Measurements from ENCODE around the gene UFD1.

UFD1 gene

DNA sequence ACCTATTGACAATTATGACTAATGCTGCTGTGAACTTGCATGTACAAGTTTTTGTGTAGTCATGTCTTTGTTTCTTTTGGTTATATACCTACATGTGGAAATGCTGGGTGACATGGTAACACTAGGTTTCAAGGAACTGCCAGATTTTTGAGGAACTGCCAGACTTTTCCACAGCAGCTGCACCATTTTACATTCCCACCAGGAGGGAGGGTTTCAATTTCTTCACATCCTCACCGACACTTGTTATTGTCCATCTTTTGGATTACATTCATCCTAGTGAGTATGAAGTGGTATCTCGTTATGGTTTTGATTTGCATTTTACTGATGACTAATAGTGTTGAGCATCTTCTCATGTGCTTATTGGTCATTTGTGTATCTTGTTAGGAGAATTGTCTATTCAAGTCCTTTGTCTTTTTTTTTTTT is 31.9 kb upstream of the UFD1 start:
- TF ChIP-seq, protein P1, sequence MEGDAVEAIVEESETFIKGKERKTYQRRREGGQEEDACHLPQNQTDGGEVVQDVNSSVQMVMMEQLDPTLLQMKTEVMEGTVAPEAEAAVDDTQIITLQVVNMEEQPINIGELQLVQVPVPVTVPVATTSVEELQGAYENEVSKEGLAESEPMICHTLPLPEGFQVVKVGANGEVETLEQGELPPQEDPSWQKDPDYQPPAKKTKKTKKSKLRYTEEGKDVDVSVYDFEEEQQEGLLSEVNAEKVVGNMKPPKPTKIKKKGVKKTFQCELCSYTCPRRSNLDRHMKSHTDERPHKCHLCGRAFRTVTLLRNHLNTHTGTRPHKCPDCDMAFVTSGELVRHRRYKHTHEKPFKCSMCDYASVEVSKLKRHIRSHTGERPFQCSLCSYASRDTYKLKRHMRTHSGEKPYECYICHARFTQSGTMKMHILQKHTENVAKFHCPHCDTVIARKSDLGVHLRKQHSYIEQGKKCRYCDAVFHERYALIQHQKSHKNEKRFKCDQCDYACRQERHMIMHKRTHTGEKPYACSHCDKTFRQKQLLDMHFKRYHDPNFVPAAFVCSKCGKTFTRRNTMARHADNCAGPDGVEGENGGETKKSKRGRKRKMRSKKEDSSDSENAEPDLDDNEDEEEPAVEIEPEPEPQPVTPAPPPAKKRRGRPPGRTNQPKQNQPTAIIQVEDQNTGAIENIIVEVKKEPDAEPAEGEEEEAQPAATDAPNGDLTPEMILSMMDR (IDR thresholded peaks at IDR 0.05; ENCODE audit: poor library complexity, severe bottlenecking): no peak
- Histone ChIP-seq H3K27me3 (ENCODE audit: insufficient read depth, poor library complexity, severe bottlenecking) (no peaks in the 10 kb centered on the region), H3K4me1 (ENCODE audit: insufficient read depth, poor library complexity, severe bottlenecking) (peaks cover 10% of the 10 kb centered on the region), H3K4me3 (ENCODE audit: severe bottlenecking) (no peak overlapping the region), H3K36me3 (ENCODE audit: low read depth) (peaks cover 93% of the 10 kb centered on the region), H3K27ac (ENCODE audit: poor library complexity, severe bottlenecking) (peak overlapping the region; percentile 16), H3K9me3 (ENCODE audit: severe bottlenecking) (peaks cover 2% of the 10 kb centered on the region)
- ATAC-seq (ENCODE audit: low read depth) (peak; percentile 68), DNase-seq (ENCODE audit: low spot score) (no peak)

DNA sequence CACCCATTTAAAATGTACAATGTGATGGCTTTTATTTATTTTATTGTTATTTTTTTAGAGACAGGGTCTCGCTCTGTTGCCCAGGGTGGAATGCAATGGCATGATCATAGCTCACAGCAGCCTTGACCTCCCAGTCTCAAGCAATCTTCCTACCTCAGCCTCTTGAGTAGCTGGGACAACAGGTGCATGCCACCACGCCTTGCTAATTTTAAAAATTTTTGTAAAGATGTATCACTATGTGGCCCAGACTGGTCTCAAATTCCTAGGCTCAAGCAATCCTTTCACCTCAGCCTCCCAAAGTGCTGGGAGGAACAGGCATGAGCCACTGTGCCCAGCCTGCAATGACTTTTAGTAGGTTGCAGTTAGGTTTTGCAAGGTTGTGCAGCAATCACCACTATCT is 30.9 kb upstream of the UFD1 start:
- ATAC-seq (ENCODE audit: low read depth): no peak
- Histone ChIP-seq H3K9me3 (ENCODE audit: severe bottlenecking) (peaks cover 2% of the 10 kb centered on the region), H3K4me3 (ENCODE audit: severe bottlenecking) (no peak overlapping the region), H3K27ac (ENCODE audit: poor library complexity, severe bottlenecking) (no peak overlapping the region), H3K27me3 (ENCODE audit: insufficient read depth, poor library complexity, severe bottlenecking) (no peaks in the 10 kb centered on the region), H3K4me1 (ENCODE audit: insufficient read depth, poor library complexity, severe bottlenecking) (peaks cover 10% of the 10 kb centered on the region), H3K36me3 (ENCODE audit: low read depth) (peaks cover 94% of the 10 kb centered on the region)
- TF ChIP-seq, protein P1 (IDR thresholded peaks at IDR 0.05; ENCODE audit: poor library complexity, severe bottlenecking): no peak
- DNase-seq (ENCODE audit: low spot score): no peak

GRCh38 chr22:19509191-19509590 is 30.2 kb upstream of the UFD1 start:
- Histone ChIP-seq H3K27me3 (ENCODE audit: insufficient read depth, poor library complexity, severe bottlenecking) (no peaks in the 10 kb centered on the region), H3K4me3 (ENCODE audit: severe bottlenecking) (no peak overlapping the region), H3K9me3 (ENCODE audit: severe bottlenecking) (peaks cover 2% of the 10 kb centered on the region), H3K4me1 (ENCODE audit: insufficient read depth, poor library complexity, severe bottlenecking) (peaks cover 10% of the 10 kb centered on the region), H3K36me3 (ENCODE audit: low read depth) (peaks cover 89% of the 10 kb centered on the region), H3K27ac (ENCODE audit: poor library complexity, severe bottlenecking) (no peak overlapping the region)
- no peak for ATAC-seq (ENCODE audit: low read depth)
- no peak for DNase-seq (ENCODE audit: low spot score)
- TF ChIP-seq, protein P1 (IDR thresholded peaks at IDR 0.05; ENCODE audit: poor library complexity, severe bottlenecking): no peak

DNA sequence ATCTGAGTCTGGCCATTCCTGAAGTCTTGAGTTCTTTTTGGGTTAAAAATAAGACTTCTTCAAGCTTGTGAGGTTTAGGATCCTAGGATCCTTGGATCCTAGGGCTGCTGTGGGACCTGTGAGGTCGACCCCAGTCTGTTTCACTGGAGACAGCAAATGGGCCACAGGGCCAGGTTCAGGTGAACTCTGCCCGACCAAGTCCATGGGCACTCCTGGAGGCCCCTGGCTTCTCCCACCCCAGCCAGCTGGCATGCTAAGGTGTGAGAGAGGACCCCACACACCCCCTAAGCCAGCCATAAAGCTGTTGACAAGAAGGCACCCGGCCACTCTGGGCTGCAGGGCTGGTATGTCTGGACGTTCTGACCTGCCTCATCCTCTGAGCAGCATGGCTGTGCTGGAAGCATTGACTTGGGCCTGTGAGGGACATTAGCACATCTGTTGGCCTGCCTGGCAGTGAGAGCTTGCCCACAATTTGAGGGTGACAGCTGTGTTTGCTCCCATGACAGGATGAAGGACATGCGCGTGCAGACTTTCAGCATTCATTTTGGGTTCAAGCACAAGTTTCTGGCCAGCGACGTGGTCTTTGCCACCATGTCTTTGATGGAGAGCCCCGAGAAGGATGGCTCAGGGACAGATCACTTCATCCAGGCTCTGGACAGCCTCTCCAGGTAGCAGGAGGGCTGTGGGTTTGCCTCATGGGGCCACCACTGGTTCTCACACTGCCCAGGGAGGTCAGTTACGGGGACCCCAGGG is 29.2 kb upstream of the UFD1 start:
- Histone ChIP-seq H3K4me3 (ENCODE audit: severe bottlenecking) (no peak overlapping the region), H3K36me3 (ENCODE audit: low read depth) (peaks cover 79% of the 10 kb centered on the region), H3K4me1 (ENCODE audit: insufficient read depth, poor library complexity, severe bottlenecking) (peaks cover 10% of the 10 kb centered on the region)

GRCh38 chr22:19507534-19507861 is 28.5 kb upstream of the UFD1 start:
- ATAC-seq (ENCODE audit: low read depth) (no peak), DNase-seq (ENCODE audit: low spot score) (no peak)
- Histone ChIP-seq H3K27me3 (ENCODE audit: insufficient read depth, poor library complexity, severe bottlenecking) (no peaks in the 10 kb centered on the region), H3K36me3 (ENCODE audit: low read depth) (peaks cover 74% of the 10 kb centered on the region), H3K27ac (ENCODE audit: poor library complexity, severe bottlenecking) (no peak overlapping the region), H3K4me1 (ENCODE audit: insufficient read depth, poor library complexity, severe bottlenecking) (peaks cover 10% of the 10 kb centered on the region), H3K9me3 (ENCODE audit: severe bottlenecking) (no peaks in the 10 kb centered on the region), H3K4me3 (ENCODE audit: severe bottlenecking) (no peak overlapping the region)
- TF ChIP-seq, protein P1 (IDR thresholded peaks at IDR 0.05; ENCODE audit: poor library complexity, severe bottlenecking): no peak

More for the DNA sequence above, 29.2 kb upstream of the UFD1 start:
- no peak for ATAC-seq (ENCODE audit: low read depth)
- no peaks in the 10 kb centered on the region for H3K27me3 ChIP-seq (ENCODE audit: insufficient read depth, poor library complexity, severe bottlenecking)
- H3K27ac ChIP-seq (ENCODE audit: poor library complexity, severe bottlenecking): no peak overlapping the region
- DNase-seq (ENCODE audit: low spot score): no peak
- TF ChIP-seq, protein P1 (IDR thresholded peaks at IDR 0.05; ENCODE audit: poor library complexity, severe bottlenecking): no peak
- peaks cover 2% of the 10 kb centered on the region for H3K9me3 ChIP-seq (ENCODE audit: severe bottlenecking)

Data from RWPE2 (cell line).